HCT116 (cell line): ENCODE data around the gene TSPAN14. TPM values are rescaled to one million over a fixed set of nuclear protein-coding genes. Genes with fewer than 3 reads are reported as not detected.

ENCODE experiments used
- ATAC-seq: fragments of 200-7000 bp; cut with Tn5 transposase; 2 replicates; pipeline ENCODE4 v1.9.1; 2020; ENCODE audit warnings: mild to moderate bottlenecking, moderate library complexity
- BruUV-seq: library from RNA; stranded (reverse); fragments of 400-500 nt; replicated peaks from 2 replicates; lab custom pipeline; 2021; lab: Mats Ljungman, UMichigan
- CTCF ChIA-PET: fragments of 300-600 bp; sonication (Branson Sonifier 250); formaldehyde crosslinking; loops from one replicate; lab custom pipeline; 2021; ENCODE audit warnings: antibody characterized with exemption; lab: Charles Lee
- POLR2A ChIA-PET: fragments of 300-600, 350-600 bp; sonication (Branson Sonifier 250); formaldehyde crosslinking; loops from one replicate; lab custom pipeline; 2021; ENCODE audit warnings: antibody characterized with exemption; lab: Charles Lee
- RAD21 ChIA-PET, 2 experiments: fragments of 300-600 bp; sonication (Branson Sonifier 250); formaldehyde crosslinking; loops; one replicate each; lab custom pipeline; 2023; ENCODE audit warnings: low total read pairs in 2 of 2; ENCODE audit not compliant: uncharacterized antibody in 2 of 2, unreplicated experiment in 2 of 2, low non-redundant PET in 1 of 2; lab: Charles Lee
- DNase-seq: peaks from one replicate; pipeline ENCODE4 v3.0.0-alpha.2; 2010; ENCODE audit warnings: low read depth, low spot score
- H2AFZ ChIP-seq: fragments of 200-600 bp; shearing (Covaris generic), sonication (generic); 2 replicates; pipeline ENCODE4 v1.6.1; 2017; ENCODE audit warnings: low read depth, mixed run types, mixed read lengths, antibody characterized with exemption, low read length; ENCODE audit not compliant: poor library complexity, severe bottlenecking
- H3K27ac ChIP-seq: 2 replicates; pipeline ENCODE4 v1.5.1; 2012; ENCODE audit warnings: low read depth, low read length
- H3K27me3 ChIP-seq: fragments of 200-600 bp; sonication (generic); 2 replicates; pipeline ENCODE4 v1.6.1; 2016; ENCODE audit warnings: mixed run types, low read length, mixed read lengths; ENCODE audit not compliant: insufficient read depth
- H3K36me3 ChIP-seq, 2 experiments: fragments of 200-500 bp in 1 of 2; fragments of 200-600 bp in 1 of 2; sonication (Bioruptor generic) in 1 of 2; sonication (generic) in 1 of 2; 2 replicates each; pipeline versions ENCODE4 v1.5.1 to v1.6.1; 2014 to 2016; ENCODE audit warnings: low read length in 2 of 2, inconsistent platforms in 1 of 2, mixed read lengths in 1 of 2, mixed run types in 1 of 2; ENCODE audit not compliant: insufficient read depth in 2 of 2, control insufficient read depth in 1 of 2
- H3K4me1 ChIP-seq, 2 experiments: fragments of 200-600 bp in 1 of 2; sonication (generic) in 1 of 2; 2 replicates each; pipeline versions ENCODE4 v1.5.1 to v1.6.1; 2012 to 2017; ENCODE audit warnings: low read length in 2 of 2, inconsistent platforms in 1 of 2, mild to moderate bottlenecking in 1 of 2, mixed read lengths in 1 of 2, mixed run types in 1 of 2, moderate library complexity in 1 of 2; ENCODE audit not compliant: insufficient read depth in 2 of 2, control insufficient read depth in 1 of 2
- H3K4me2 ChIP-seq: fragments of 200-600 bp; sonication (generic); 2 replicates; pipeline ENCODE4 v1.6.1; 2017; ENCODE audit warnings: mixed run types, low read length, mixed read lengths
- H3K4me3 ChIP-seq, 2 experiments: fragments of 200-600 bp in 1 of 2; sonication (generic) in 1 of 2; replicated peaks in 1 of 2; 2 replicates each; pipeline ENCODE4 v1.5.1; 2011 to 2016; ENCODE audit warnings: low read length in 2 of 2, control low read depth in 1 of 2, low read depth in 1 of 2, mild to moderate bottlenecking in 1 of 2, mixed read lengths in 1 of 2, mixed run types in 1 of 2
- H3K79me2 ChIP-seq: fragments of 200-600 bp; sonication (generic); 2 replicates; pipeline ENCODE4 v1.6.1; 2017; ENCODE audit warnings: mild to moderate bottlenecking, mixed run types, low read length, moderate library complexity, mixed read lengths; ENCODE audit not compliant: insufficient read depth
- H3K9ac ChIP-seq: fragments of 200-600 bp; sonication (generic); 2 replicates; pipeline ENCODE4 v1.6.1; 2016; ENCODE audit warnings: low read length, mixed read lengths
- H3K9me2 ChIP-seq: fragments of 200-600 bp; sonication (generic), shearing (Covaris generic); 2 replicates; pipeline ENCODE4 v1.6.1; 2017; ENCODE audit warnings: mixed run types, mild to moderate bottlenecking, moderate library complexity; ENCODE audit not compliant: insufficient read depth
- H3K9me3 ChIP-seq, 2 experiments: fragments of 200-500 bp in 1 of 2; fragments of 200-600 bp in 1 of 2; sonication (Bioruptor generic) in 1 of 2; sonication (generic) in 1 of 2; 2 replicates each; pipeline ENCODE4 v1.6.1; 2014 to 2017; ENCODE audit warnings: low read length in 2 of 2, mixed read lengths in 2 of 2, inconsistent platforms in 1 of 2, low read depth in 1 of 2, mild to moderate bottlenecking in 1 of 2, mixed run types in 1 of 2, moderate library complexity in 1 of 2; ENCODE audit not compliant: control insufficient read depth in 1 of 2, insufficient read depth in 1 of 2
- H4K20me1 ChIP-seq: fragments of 200-600 bp; sonication (generic), shearing (Covaris generic); 2 replicates; pipeline ENCODE4 v1.6.1; 2017; ENCODE audit warnings: mixed run types, mild to moderate bottlenecking, moderate library complexity; ENCODE audit not compliant: insufficient read depth
- CBX3 ChIP-seq: IDR thresholded peaks from 2 replicates; pipeline ENCODE4 v1.6.1; 2012; ENCODE audit warnings: low read depth
- CEBPB ChIP-seq: IDR thresholded peaks from 2 replicates; pipeline ENCODE4 v1.6.1; 2012; ENCODE audit warnings: low read depth
- EGR1 ChIP-seq: IDR thresholded peaks from 2 replicates; pipeline ENCODE4 v1.6.1; 2012; ENCODE audit warnings: low read depth
- SP1 ChIP-seq: IDR thresholded peaks from 2 replicates; pipeline ENCODE4 v1.6.1; 2012; ENCODE audit warnings: low read depth
- YY1 ChIP-seq: IDR thresholded peaks from 2 replicates; pipeline ENCODE4 v1.6.1; 2011; ENCODE audit warnings: low read length, low read depth, moderate library complexity, mild to moderate bottlenecking; ENCODE audit not compliant: insufficient replicate concordance; ENCODE audit errors: extremely low read depth
- ZFX ChIP-seq: fragments of 450-650 bp; IDR thresholded peaks from 2 replicates; pipeline ENCODE4 v1.6.1; 2017
- ZNF274 ChIP-seq: fragments of 200-500 bp; sonication (Bioruptor generic); IDR thresholded peaks from 2 replicates; pipeline ENCODE4 v1.6.1; 2014; ENCODE audit warnings: mild to moderate bottlenecking, low read depth, low read length, inconsistent platforms
- intact Hi-C: fragments of 100-400 bp; cut with micrococcal nuclease; formaldehyde crosslinking; loops from 2 replicates; pipeline ENCODE4 v1.10.0; 2022
- total RNA-seq: library from RNA; stranded (reverse); gene quantifications from one replicate; pipeline ENCODE4 v1.2.1, GENCODE V29; 2021; ENCODE audit not compliant: unreplicated experiment
- TF ChIP-seq, protein P1 (sequence below): IDR thresholded peaks from 2 replicates; pipeline ENCODE4 v1.6.1; 2011; ENCODE audit warnings: mild to moderate bottlenecking, low read length, moderate library complexity; ENCODE audit not compliant: insufficient replicate concordance; ENCODE audit errors: extremely low read depth
- TF ChIP-seq, protein P2 (sequence below): IDR thresholded peaks from 2 replicates; pipeline ENCODE4 v1.6.1; 2012

Gene TSPAN14
- total RNA-seq, 1 experiment from 2014 or later, result 86.8 TPM

DNA sequence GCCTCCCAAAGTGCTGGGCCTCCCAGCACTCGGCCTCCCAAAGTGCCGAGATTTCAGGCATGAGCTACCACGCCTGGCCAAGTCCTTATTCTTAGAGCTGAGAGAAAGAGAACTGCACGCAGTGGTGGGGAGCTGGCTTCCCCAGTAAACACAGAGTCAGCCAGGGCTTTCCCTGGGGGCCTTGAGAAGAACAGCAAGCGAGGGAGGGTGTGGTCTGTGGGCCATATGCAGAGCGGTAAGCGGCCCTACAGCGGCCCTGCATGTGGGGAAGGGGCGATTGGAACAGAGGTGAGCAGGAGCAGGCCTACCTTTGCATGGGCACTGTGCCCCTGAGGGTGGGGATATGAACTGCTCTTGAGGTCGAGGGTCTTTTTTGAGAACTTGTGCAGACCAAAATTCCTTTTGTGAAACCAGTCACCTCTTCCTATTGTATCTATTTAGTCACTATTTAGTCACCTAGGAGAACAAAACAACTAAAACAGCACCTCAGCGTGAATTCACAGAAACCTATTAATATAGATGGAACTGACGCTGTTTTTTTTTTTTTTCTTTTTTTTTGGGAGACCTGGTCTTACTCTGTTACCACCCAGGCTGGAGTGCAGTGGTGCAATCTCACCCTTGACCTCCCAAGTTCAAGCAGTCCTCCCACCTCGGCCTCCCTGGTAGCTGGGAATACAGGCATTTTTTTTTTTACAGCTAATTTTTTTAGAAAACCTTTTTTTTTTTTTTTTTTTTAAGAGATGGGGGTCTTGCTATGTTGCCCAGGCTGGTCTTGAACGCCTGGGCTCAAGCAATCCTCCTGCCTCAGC lies 46.7 kb downstream of the TSPAN14 start:
- CTCF ChIA-PET, result interaction anchor here (1.1 to 3.8 kb wide), 3 partner anchors 56 to 118 kb away, joined by 4 to 17 read pairs (median 6); no protein-coding TSS in a partner anchor
- Histone ChIP-seq H3K27ac (peak overlapping the region; percentile 35; the same call in 1 of the 2 replicates), H3K4me1 (peaks cover 94 to 98% of the 10 kb centered on the region in 2 experiments), H3K4me3 (peak overlapping the region in 1 of 2 experiments; percentile 29; a peak in 1 of 4 replicates), H3K27me3 (no peaks in the 10 kb centered on the region), H2AFZ (no peak overlapping the region), H3K9me3 (no peaks in the 10 kb centered on the region), H4K20me1 (no peaks in the 10 kb centered on the region), H3K4me2 (peak overlapping the region; percentile 81), H3K9me2 (no peaks in the 10 kb centered on the region), H3K36me3 (no peaks in the 10 kb centered on the region), H3K79me2 (peaks cover 90% of the 10 kb centered on the region), H3K9ac (peak overlapping the region; percentile 60; the same call in 1 of the 2 replicates)
- BruUV-seq, result no TSS peak
- no peak for TF ChIP-seq ZFX
- no peak for TF ChIP-seq CBX3
- no peak for TF ChIP-seq SP1
- TF ChIP-seq YY1, result no peak
- TF ChIP-seq, protein P1, sequence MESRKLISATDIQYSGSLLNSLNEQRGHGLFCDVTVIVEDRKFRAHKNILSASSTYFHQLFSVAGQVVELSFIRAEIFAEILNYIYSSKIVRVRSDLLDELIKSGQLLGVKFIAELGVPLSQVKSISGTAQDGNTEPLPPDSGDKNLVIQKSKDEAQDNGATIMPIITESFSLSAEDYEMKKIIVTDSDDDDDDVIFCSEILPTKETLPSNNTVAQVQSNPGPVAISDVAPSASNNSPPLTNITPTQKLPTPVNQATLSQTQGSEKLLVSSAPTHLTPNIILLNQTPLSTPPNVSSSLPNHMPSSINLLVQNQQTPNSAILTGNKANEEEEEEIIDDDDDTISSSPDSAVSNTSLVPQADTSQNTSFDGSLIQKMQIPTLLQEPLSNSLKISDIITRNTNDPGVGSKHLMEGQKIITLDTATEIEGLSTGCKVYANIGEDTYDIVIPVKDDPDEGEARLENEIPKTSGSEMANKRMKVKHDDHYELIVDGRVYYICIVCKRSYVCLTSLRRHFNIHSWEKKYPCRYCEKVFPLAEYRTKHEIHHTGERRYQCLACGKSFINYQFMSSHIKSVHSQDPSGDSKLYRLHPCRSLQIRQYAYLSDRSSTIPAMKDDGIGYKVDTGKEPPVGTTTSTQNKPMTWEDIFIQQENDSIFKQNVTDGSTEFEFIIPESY, result no peak
- TF ChIP-seq EGR1, result no peak
- TF ChIP-seq CEBPB, result no peak
- no peak for TF ChIP-seq ZNF274
- TF ChIP-seq, protein P2, sequence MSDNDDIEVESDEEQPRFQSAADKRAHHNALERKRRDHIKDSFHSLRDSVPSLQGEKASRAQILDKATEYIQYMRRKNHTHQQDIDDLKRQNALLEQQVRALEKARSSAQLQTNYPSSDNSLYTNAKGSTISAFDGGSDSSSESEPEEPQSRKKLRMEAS, result no peak
- no peak for DNase-seq
- no peak for ATAC-seq
- RAD21 ChIA-PET, result interaction anchor here in 1 of 2 experiments (0.7 kb wide), 1 partner anchor 28 kb away, joined by 3 read pairs; no protein-coding TSS in a partner anchor
- intact Hi-C loops, result loop anchor here (10.0 kb wide), 1 partner anchor 246 kb away; no protein-coding TSS in a partner anchor
- POLR2A ChIA-PET, result no interaction called here
